Stimulated activated CD8-positive, alpha-beta memory T cell treated with anti-CD3 and anti-CD28 coated beads, Interleukin-7, amount 100 ng/mL, for 1 hour (primary cell): Measurements from ENCODE around the gene PPP1R13B.

Experiments used
- DNase-seq, 2 donors: peaks; one replicate each; pipeline ENCODE4 v3.0.0-alpha.2; 2020; ENCODE audit warnings: low read depth in 2 of 2

Gene PPP1R13B

GRCh38 chr14:103836976-103837725 lies 10.2 kb downstream of the PPP1R13B start:
- no peak for DNase-seq

- DNase-seq, result no peak
Observed at GRCh38 chr14:103834956-103835355, 12.4 kb downstream of the PPP1R13B start.

- no peak for DNase-seq
Observed at GRCh38 chr14:103833711-103834110, 13.7 kb downstream of the PPP1R13B start.

GRCh38 chr14:103832046-103832445 lies 15.3 kb downstream of the PPP1R13B start:
- no peak for DNase-seq

GRCh38 chr14:103830511-103831270 lies 16.7 kb downstream of the PPP1R13B start:
- no peak for DNase-seq

GRCh38 chr14:103828315-103828967 lies 18.9 kb downstream of the PPP1R13B start:
- DNase-seq, result no peak

GRCh38 chr14:103825101-103825500 lies 22.3 kb downstream of the PPP1R13B start:
- no peak for DNase-seq

- DNase-seq, result no peak
Observed at GRCh38 chr14:103820908-103821307, 26.5 kb downstream of the PPP1R13B start.

GRCh38 chr14:103820382-103820781 lies 27.0 kb downstream of the PPP1R13B start:
- no peak for DNase-seq

GRCh38 chr14:103819503-103820307 lies 27.7 kb downstream of the PPP1R13B start:
- no peak for DNase-seq

- no peak for DNase-seq
Observed at GRCh38 chr14:103818870-103819269, 28.5 kb downstream of the PPP1R13B start.

GRCh38 chr14:103818422-103818821 lies 29.0 kb downstream of the PPP1R13B start:
- DNase-seq, result no peak

GRCh38 chr14:103817595-103817994 lies 29.8 kb downstream of the PPP1R13B start:
- no peak for DNase-seq

GRCh38 chr14:103816991-103817390 lies 30.4 kb downstream of the PPP1R13B start:
- no peak for DNase-seq

- DNase-seq, result no peak
Observed at GRCh38 chr14:103815253-103815652, 32.1 kb downstream of the PPP1R13B start.

GRCh38 chr14:103811189-103811588 lies 36.2 kb downstream of the PPP1R13B start:
- DNase-seq, result no peak

GRCh38 chr14:103808403-103809001 lies 38.9 kb downstream of the PPP1R13B start:
- DNase-seq, result peak; percentile 15 to 48

GRCh38 chr14:103806805-103807204 lies 40.6 kb downstream of the PPP1R13B start:
- DNase-seq, result no peak

- no peak for DNase-seq
Observed at GRCh38 chr14:103805708-103806107, 41.7 kb downstream of the PPP1R13B start.

- DNase-seq, result no peak
Observed at GRCh38 chr14:103803661-103804060, 43.7 kb downstream of the PPP1R13B start.

- no peak for DNase-seq
Observed at GRCh38 chr14:103802356-103802755, 45.0 kb downstream of the PPP1R13B start.
